ENCODE data around the gene GRM4.

Gene GRM4

GRCh38 chr6:34015586-34015985 lies 130.3 kb downstream of the GRM4 start:
- Mint-ChIP-seq H3K27ac (no peak overlapping the region), H3K9me3 (no peaks in the 10 kb centered on the region), H3K4me1 (no peaks in the 10 kb centered on the region), H3K4me3 (no peak overlapping the region), H3K36me3 (no peaks in the 10 kb centered on the region), H3K27me3 (no peaks in the 10 kb centered on the region)

DNA sequence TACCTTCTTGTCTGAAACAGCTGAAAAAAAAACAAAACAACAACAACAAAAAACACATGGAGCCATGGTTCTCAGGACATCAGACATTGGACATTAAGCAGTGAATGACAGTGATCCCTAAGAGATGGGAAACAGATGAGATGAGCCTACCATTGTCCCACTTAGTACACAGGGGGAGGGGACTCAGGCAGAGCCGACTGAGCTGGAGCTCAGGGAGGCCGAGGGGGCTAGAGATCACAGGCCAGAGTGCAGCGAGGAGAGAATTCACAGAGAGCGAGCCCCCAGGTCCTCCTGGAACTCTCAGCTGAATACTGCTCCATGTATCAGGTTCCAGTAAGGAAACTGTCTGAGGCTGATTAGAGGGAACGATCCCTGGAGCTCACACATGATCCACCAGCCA lies 134.6 kb downstream of the GRM4 start:
- H3K9me3 Mint-ChIP-seq, result no peaks in the 10 kb centered on the region
- no peak overlapping the region for H3K4me3 Mint-ChIP-seq
- H3K27me3 Mint-ChIP-seq, result peaks cover 2% of the 10 kb centered on the region
- no peaks in the 10 kb centered on the region for H3K36me3 Mint-ChIP-seq
- H3K27ac Mint-ChIP-seq, result no peak overlapping the region
- H3K4me1 Mint-ChIP-seq, result no peaks in the 10 kb centered on the region

DNA sequence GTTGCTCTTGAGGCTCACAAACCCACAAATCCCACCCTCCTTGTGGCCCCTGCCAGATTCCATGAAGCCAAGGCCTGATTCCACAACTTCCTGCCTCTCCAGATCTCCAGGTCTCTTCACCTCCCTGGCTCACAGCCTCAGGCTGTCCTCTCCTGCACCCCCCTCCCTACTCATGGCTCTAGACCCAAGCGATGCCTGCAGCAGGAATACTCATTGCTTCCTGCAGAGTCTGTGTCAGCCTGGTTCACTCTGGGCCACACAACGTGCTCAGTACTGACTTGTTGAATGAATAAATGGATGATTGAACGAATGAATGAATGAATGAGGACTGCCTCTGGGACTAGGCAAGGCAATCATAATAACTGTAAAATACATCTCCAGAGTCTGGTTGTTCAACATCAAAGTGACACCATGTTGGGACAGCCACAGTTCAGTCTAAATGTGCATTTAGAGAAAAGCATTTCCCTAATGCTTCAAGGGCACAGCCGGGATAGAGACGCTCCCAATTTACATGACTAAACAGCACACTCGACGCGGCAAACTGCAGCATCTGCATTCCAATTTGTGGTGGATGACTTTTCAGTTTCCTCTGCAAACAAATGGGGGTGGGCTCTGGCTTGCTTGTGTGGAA lies 139.9 kb downstream of the GRM4 start:
- Mint-ChIP-seq H3K4me1 (no peaks in the 10 kb centered on the region), H3K27ac (peak overlapping the region; percentile 68), H3K4me3 (no peak overlapping the region), H3K9me3 (peaks cover 5% of the 10 kb centered on the region), H3K27me3 (peaks cover 2% of the 10 kb centered on the region), H3K36me3 (peaks cover 2% of the 10 kb centered on the region)

DNA sequence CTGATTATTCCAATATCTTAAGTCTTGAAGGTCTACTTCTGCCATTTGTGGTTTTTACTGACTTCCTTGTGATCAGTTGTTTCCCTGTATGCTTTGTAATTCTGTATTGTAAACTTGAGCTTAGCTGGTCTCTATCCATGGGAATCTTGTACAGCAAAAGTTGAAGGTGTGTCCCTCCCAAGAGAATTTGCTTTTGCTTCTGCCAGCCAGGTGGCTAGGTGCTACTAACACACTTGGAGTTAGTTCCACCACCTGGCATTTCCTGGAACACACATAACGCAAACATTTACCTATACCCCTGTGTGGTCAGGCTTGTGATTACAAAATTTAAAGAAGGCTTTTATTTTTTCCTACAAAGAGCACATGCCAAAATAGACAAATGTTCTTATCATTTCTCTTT lies 141.2 kb downstream of the GRM4 start:
- H3K4me3 Mint-ChIP-seq, result no peak overlapping the region
- peaks cover 5% of the 10 kb centered on the region for H3K9me3 Mint-ChIP-seq
- H3K27ac Mint-ChIP-seq, result no peak overlapping the region
- peaks cover 2% of the 10 kb centered on the region for H3K36me3 Mint-ChIP-seq
- H3K4me1 Mint-ChIP-seq, result no peaks in the 10 kb centered on the region
- H3K27me3 Mint-ChIP-seq, result no peaks in the 10 kb centered on the region

- H3K27ac Mint-ChIP-seq, result no peak overlapping the region
- no peak overlapping the region for H3K4me3 Mint-ChIP-seq
- H3K4me1 Mint-ChIP-seq, result no peaks in the 10 kb centered on the region
- peaks cover 5% of the 10 kb centered on the region for H3K9me3 Mint-ChIP-seq
- peaks cover 2% of the 10 kb centered on the region for H3K36me3 Mint-ChIP-seq
- H3K27me3 Mint-ChIP-seq, result no peaks in the 10 kb centered on the region
Observed at GRCh38 chr6:34003962-34004361, 141.9 kb downstream of the GRM4 start.

DNA sequence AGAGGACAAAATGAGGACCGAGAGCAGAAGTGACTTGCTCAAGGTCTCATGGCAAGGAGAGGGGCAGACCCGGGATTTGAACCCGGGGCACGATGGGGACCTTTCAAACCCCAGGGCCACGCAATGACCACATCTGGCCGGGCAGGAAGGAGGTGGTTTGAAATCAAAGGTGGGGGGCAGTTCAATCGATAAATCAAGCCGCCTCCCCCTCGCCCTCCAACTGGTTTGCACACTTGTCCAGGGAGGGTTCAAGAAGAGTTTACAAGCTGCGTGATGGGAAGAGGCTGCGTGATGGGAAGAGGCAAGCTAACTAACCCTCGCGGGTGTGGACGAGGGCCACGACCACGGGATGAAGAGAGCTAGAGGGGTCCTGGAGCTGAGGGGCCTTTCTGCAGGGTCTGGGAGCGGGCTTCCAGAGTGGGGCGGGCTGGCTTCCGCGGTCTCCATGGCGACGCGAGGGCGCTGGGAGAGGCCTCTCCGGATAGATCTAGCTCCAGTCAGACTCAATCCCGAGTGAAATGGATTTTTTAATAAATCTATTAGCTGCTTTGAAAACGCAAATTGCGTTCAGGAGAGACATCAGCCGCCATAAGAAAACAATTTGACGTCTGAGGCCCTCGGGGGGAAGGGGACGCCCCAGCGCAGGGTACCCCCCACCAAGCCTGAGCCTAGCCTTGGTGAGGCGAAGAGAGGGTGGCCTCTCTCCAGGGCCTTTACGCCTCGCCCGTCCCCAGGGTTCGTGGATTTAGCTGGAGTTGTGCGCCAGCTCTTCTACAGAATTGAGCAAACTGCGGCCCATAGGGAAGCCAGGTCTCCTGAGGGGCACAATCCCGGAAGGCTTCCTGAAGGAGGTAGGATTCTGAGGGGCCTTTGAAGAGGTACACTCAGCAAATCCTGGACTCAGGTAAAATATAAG lies 143.9 kb downstream of the GRM4 start:
- Mint-ChIP-seq H3K27me3 (no peaks in the 10 kb centered on the region), H3K9me3 (peaks cover 5% of the 10 kb centered on the region), H3K4me1 (no peaks in the 10 kb centered on the region), H3K27ac (no peak overlapping the region), H3K4me3 (no peak overlapping the region), H3K36me3 (peaks cover 2% of the 10 kb centered on the region)

- Mint-ChIP-seq H3K4me3 (no peak overlapping the region), H3K9me3 (peaks cover 5% of the 10 kb centered on the region), H3K27me3 (no peaks in the 10 kb centered on the region), H3K36me3 (peaks cover 2% of the 10 kb centered on the region), H3K4me1 (no peaks in the 10 kb centered on the region), H3K27ac (no peak overlapping the region)
Observed at GRCh38 chr6:34000281-34000680, 145.6 kb downstream of the GRM4 start.

DNA sequence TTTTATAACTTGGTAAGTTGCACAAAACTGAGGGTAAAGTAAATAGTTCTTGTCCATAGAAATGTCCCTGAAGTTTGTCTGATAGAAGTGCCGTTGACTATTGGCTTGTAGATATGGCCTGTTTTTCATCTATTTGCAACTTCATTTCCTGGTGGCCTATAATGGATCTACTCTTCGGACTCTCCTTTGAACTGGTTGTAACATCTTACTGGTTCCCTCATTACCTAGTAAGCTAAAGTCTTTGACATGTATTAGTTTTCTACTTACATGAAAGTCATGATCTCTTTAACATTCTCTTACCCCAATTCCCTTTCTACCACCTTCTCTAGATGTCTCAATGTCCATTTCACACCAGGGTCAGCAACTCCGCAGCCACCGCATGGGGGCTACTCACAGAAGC lies 146.3 kb downstream of the GRM4 start:
- Mint-ChIP-seq H3K4me1 (no peaks in the 10 kb centered on the region), H3K4me3 (no peak overlapping the region), H3K36me3 (peaks cover 2% of the 10 kb centered on the region), H3K9me3 (peaks cover 5% of the 10 kb centered on the region), H3K27ac (no peak overlapping the region), H3K27me3 (no peaks in the 10 kb centered on the region)

- Mint-ChIP-seq H3K4me3 (no peak overlapping the region), H3K36me3 (no peaks in the 10 kb centered on the region), H3K4me1 (no peaks in the 10 kb centered on the region)
Observed at GRCh38 chr6:33998660-33999059, 147.2 kb downstream of the GRM4 start.

GRCh38 chr6:33997265-33997664 lies 148.6 kb downstream of the GRM4 start:
- H3K4me1 Mint-ChIP-seq, result no peaks in the 10 kb centered on the region
- no peaks in the 10 kb centered on the region for H3K27me3 Mint-ChIP-seq

More at GRCh38 chr6:33998660-33999059, 147.2 kb downstream of the GRM4 start:
- Mint-ChIP-seq H3K9me3 (peaks cover under 1% of the 10 kb centered on the region), H3K27ac (no peak overlapping the region), H3K27me3 (no peaks in the 10 kb centered on the region)

GRCh38 chr6:33996120-33996475 lies 149.8 kb downstream of the GRM4 start:
- Mint-ChIP-seq H3K4me1 (no peaks in the 10 kb centered on the region), H3K36me3 (no peaks in the 10 kb centered on the region), H3K4me3 (no peak overlapping the region), H3K27ac (no peak overlapping the region), H3K27me3 (no peaks in the 10 kb centered on the region), H3K9me3 (no peaks in the 10 kb centered on the region)

More at GRCh38 chr6:33997265-33997664, 148.6 kb downstream of the GRM4 start:
- Mint-ChIP-seq H3K4me3 (no peak overlapping the region), H3K27ac (no peak overlapping the region), H3K9me3 (no peaks in the 10 kb centered on the region), H3K36me3 (no peaks in the 10 kb centered on the region)

GRCh38 chr6:33995309-33996119 lies 150.4 kb downstream of the GRM4 start:
- Mint-ChIP-seq H3K27me3 (no peaks in the 10 kb centered on the region), H3K4me1 (no peaks in the 10 kb centered on the region), H3K4me3 (no peak overlapping the region), H3K9me3 (no peaks in the 10 kb centered on the region), H3K27ac (no peak overlapping the region), H3K36me3 (no peaks in the 10 kb centered on the region)

DNA sequence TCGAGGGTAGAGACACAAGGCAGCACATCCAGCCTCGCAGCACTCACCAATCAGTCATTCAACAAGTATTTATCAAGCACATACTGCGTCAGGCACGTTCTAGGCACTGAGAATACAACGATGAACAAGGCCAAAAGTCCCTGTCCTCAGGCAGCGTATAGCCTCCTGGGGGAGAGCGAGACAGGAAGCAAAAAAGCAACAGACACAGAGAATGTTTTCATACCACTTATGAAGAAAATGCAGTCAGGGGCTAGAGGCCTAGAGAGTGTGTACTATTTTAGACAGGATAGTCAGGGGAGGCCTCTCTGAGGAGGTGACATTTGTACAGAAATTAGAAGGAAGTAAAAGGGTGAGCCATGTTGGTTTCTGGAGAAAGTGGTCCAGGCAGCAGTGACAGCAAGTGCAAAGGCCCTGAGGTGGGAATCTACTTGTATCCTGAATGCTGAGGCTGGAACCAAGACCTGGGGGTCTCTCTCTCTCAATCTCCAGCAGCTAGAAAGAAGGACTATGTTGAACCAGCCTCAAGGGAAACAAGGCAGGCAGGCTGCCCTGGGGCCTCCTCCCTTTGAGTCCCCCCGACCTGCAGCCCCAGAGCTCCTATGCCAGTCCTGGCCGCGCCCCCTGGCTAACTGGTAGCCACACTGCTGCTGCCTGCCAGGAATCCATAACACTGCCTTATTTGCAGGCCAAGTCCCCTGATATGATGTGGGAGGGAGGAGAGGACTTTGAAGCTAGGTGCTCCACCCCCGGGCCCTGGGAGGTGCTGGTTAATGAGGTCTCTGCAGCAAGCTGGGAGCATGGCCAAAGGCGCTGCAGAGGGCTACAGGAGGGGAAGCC lies 151.2 kb downstream of the GRM4 start:
- Mint-ChIP-seq H3K27me3 (no peaks in the 10 kb centered on the region), H3K4me3 (no peak overlapping the region), H3K36me3 (no peaks in the 10 kb centered on the region), H3K9me3 (no peaks in the 10 kb centered on the region), H3K27ac (no peak overlapping the region), H3K4me1 (no peaks in the 10 kb centered on the region)

- Mint-ChIP-seq H3K36me3 (no peaks in the 10 kb centered on the region), H3K27ac (no peak overlapping the region), H3K4me3 (no peak overlapping the region), H3K9me3 (no peaks in the 10 kb centered on the region), H3K27me3 (no peaks in the 10 kb centered on the region), H3K4me1 (no peaks in the 10 kb centered on the region)
Observed at GRCh38 chr6:33993653-33994471, 152.0 kb downstream of the GRM4 start.
